Hematopoietic multipotent progenitor cell (in vitro differentiated cells): ENCODE measurements around the gene ITGB3BP. TPM values are rescaled to one million over a fixed set of nuclear protein-coding genes. Genes with fewer than 3 reads are reported as not detected.
"Not testable (repeated sequence)": the region's sequence is repeated elsewhere in the genome, so short reads cannot be mapped to it uniquely, and the experiment has no call there.

Experiments
- DNase-seq, 3 donors: peaks; one replicate each; pipeline ENCODE4 v3.0.0-alpha.2; 2011 to 2015; ENCODE audit warnings: low read depth in 2 of 3, low spot score in 2 of 3
- small RNA-seq: library from RNA; depleted of rRNA; stranded (forward); fragments of <200 nt; gene quantifications from one replicate; pipeline ENCODE3, GENCODE V24; 2012
- total RNA-seq: library from RNA; depleted of rRNA; stranded (reverse); fragments of >200 nt; gene quantifications from one replicate; pipeline ENCODE4 v1.2.3, GENCODE V29; 2012

Gene ITGB3BP
- total RNA-seq, 1 donor, result 5.7 TPM

DNA sequence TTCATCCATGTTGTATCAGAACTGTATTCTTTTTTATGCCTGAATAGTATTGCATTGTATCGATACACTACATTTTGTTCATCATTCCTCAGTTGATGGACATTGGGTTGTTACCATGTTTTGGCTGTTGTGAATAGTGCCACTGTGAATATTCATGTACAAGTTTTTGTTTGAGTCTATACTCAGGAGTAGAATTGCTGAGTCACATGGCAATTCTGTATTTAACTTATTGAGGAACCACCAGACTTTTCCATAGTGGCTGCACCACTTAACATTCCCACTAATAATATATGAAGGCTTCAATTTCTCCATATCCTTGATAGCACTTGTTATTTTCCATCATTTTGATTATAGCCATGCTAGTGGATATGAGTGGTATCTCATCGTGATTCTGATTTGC, 99.4 kb downstream of the ITGB3BP start:
- DNase-seq, result no peak

DNA sequence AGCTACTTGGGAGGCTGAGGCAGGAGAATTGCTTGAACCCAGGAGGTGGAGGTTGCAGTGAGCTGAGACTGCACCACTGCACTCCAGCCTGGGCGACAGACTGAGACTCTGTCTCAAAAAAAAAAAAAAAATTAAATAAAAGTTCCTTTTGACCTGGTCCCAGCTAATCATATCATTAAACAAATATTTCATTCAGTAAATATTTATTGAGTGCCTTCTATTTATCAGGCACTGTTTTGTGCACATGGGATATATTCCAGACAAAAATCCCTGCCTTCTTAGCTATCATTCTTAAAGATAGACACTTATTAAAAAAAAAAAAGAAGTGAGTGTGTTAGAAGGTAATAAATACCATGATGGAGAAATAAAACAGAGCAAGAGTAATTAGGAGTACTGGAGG, 102.3 kb downstream of the ITGB3BP start:
- DNase-seq, result not testable (repeated sequence)

DNA sequence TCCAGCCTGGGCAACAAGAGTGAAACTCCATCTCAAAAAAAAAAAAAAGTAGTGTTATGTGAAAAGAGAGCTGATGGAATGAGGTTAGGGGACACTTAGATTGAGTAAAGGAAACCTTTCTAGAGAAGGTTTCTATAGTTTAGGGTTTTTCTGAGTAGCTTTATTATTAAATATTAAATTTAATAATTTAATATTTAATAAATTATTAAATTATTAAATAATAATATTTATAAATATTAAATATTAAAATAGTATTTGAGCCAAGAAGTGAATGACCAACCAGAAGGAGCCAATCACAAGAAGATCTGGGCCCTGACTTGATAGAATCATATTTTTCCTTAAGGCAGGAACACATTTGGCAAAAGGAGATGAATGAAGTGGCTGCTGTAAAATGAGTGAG, 104.9 kb downstream of the ITGB3BP start:
- no peak for DNase-seq

DNA sequence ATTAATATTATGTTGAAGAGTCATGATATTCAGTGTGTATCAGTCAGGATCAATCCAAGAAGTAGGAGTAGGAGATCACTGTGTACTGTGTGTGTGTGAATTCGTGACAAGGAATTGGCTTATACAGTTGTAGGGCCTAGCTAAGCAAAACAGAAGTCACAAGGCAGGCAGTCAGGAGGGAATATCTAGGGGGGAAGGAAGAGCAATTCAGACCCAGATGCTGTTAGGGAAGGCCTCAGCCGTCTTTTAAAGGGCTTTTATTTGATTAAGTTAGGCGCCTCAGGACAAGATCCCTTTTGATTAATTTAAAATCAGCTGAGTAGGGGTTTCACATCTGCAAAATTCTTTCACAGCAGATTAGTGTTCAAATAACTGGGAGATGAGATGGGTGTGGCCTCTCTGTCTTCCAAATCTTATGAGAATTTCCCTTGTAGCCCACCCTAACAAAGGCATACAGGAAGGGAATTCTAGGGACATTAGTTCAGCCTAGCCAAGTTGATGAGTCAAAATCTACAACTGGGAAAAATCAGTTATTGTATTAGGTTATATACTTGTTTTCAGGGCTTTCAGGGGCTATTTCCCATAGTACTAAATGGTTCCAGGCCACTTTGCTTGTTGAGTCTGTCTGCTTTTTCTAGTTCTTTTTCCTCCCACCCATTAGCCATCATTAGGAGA, 108.2 kb downstream of the ITGB3BP start:
- DNase-seq, result no peak

DNA sequence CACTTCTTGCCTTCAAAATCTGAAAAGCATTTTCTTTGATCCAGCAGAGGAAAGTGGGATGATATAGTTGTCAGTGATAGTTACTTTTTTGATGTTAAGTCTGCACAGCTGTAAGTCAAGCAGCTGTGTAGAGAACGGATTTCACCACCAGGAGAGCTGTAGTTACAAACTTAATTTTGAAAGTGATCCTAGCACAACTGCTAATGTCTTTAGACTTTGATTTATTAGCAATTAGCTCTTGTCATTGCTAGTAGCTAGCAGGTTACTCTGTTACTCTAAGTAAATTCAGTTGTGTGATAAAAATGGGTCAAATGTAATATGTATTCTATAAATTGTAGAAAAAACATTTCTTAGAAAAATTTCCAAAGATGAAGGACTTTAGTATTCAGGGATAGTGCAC, 109.6 kb downstream of the ITGB3BP start:
- no peak for DNase-seq

DNA sequence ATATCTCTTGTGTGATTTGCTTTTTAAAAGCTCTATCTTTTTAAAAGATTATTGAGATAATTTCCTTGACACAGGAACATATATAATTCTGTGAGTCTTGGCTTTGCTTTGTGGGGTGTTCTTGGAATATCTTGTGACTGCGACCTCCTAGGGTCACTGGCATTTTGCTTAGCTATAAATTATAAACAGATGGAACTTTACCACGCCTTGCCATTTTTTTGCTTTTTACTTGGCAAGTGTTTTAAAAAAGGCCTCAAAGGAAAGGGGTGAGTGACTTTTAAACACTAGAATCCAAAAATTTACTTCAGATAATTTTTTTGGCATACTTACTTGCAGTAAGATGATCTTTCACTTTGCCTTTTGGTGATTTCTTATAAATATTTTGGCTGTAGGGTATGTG, 112.0 kb downstream of the ITGB3BP start:
- DNase-seq, result no peak

DNA sequence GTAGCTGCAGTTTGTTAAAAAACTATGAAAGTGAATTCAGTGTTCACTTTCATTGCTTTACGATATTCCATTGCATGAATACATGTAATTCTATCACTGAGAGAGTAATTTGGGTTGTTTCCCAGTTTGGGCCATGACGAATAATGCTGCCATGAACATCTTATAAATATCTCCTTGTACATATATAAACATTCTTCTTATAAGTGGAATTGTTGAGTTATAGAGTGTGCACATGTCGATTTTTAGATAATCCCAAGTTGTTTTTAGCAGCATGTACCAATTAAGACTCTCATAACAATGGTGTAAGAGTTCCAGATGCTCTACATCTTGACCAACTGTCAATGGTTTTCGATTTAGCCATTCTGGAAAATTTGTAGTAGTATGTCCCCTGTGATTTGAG, 114.7 kb downstream of the ITGB3BP start:
- no peak for DNase-seq

DNA sequence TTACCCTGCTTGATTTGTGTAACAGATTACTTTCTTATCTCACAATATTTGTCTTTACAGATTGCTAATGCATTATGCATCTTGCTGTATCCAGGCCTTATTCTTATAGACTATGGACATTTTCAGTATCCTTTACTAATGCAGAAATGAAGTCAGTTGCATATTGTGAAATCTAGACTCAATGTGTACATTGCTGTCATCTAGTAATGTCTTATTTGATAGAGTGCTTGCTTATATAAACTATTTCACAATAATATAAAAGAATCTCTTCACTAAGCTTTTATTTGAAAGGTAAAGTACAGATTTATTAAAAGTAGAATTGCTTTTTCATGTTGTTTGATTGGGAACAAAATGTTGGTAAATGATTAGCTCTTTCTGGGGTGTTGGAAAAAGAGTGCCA, 116.0 kb downstream of the ITGB3BP start:
- DNase-seq, result no peak

DNA sequence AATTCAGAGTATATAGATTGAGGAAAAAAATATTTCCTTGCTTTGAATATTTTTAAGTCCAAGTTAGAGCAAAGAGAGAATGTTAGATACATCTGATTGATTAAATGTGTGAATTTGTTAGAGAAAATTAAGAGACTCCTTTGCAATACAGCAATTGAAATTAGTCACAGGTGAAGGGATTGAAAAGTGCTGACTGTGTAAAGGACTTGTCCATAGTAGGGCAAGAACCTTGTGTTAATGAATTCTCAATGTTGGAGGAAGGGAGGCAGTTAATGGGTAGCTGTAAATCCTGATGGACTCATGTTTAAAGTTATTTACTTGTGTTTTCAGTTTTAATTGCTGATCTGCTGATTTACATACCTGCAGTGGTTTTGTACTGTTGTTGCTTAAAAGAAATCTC, 117.0 kb downstream of the ITGB3BP start:
- DNase-seq, result no peak

DNA sequence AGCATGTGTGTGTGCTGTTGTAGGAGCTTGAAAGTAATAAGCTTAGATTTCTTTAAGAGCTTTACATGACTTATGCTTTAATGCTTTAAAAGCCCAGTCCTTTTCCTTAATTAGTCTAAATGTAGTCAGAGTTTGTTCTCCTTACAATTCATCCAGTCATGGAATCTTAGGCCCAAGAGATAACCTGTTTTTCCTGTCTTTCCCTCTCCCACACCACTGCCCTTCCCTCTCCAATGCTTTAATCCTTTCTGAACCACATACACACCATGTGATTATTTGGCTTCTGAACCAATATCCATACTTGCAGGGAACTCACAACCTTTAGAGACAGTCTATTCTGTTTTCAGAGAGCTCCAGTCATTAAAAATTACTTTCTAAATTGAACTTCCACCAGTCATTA, 118.0 kb downstream of the ITGB3BP start:
- no peak for DNase-seq

DNA sequence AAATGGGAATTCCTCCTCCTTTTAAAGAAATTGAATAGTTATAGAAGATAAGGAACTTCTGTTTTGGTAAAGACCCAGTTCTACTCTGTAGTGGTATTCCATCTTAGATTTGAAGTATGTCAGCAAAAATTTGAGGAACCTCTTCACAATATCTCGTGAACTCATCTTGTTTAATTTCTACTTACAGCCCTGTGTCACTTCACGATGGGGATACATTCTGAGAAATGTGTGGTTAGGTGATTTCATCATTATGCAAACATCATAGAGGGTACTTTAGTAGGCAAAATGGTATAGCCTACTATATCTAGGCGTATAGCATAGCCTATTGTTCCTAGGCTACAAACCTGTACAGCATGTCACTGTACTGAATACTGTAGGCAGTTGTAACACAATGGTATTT, 119.6 kb downstream of the ITGB3BP start:
- DNase-seq, result peak in 2 of 3 donors; percentile 24 to 71

DNA sequence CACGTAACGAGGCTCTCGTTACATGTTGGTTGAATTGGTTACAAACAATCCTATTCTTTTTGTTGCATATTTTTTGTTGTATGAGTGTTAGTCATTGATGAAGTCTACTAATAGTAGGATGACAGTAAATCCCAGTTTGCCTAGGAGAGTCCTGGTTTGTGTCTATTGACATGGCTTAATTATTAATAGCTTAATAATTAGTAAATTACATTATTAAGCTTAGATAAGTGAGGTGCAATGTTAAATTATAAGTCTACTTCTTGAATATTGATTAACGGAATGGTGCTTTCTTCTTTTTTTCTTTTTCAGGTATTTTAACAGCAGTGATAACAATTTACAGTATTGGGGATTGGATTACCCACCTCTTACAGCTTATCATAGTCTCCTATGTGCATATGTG, 121.1 kb downstream of the ITGB3BP start:
- DNase-seq, result no peak

Small RNAs within 50 kb of the gene (small RNA-seq; reads per million reads assigned to genes)
- gene RF02105 (not detected), gene RF02106 (not detected), gene RF02107 (not detected), gene RF02108 (not detected), gene RF02109 (not detected), gene RF02110 (not detected), gene RN7SL488P (not detected), gene RNU7-123P (not detected)

Other genes starting within 250 kb of the ITGB3BP start
- not detected for gene FOXD3, start 200.7 kb downstream of the ITGB3BP start, total RNA-seq
- gene ALG6, start 155.6 kb downstream of the ITGB3BP start, total RNA-seq, result 8.1 TPM
- 3.0 TPM for gene EFCAB7, start 300 bp upstream of the ITGB3BP start, total RNA-seq
- 31.0 TPM for gene PGM1, start 70.2 kb upstream of the ITGB3BP start, total RNA-seq